Stimulated activated CD4-positive, alpha-beta T cell treated with anti-CD3 and anti-CD28 coated beads, Interleukin-2, amount 100 ng/mL, for 24 hours (primary cell): Measurements from ENCODE around the gene RBFA.
A peak's percentile ranks its signal among the peaks of the same experiment; 100 is the strongest.
"Not testable (repeated sequence)": the region's sequence is repeated elsewhere in the genome, so short reads cannot be mapped to it uniquely, and the experiment has no call there.

Experiments used
- DNase-seq, 2 donors: peaks; one replicate each; pipeline ENCODE4 v3.0.0-alpha.2; 2020

RBFA gene

GRCh38 chr18:80034068-80034851 is at the start of gene RBFA:
Gene RBFA (plus strand): TSS chr18:80034434. CDS start chr18:80034496, 62 bp downstream.
- DNase-seq: peak; percentile 100

GRCh38 chr18:79985172-79985571 is 49.1 kb upstream of the RBFA start:
- DNase-seq: no peak

GRCh38 chr18:79986726-79987125 is 47.5 kb upstream of the RBFA start:
- no peak for DNase-seq

GRCh38 chr18:79987566-79987965 is 46.7 kb upstream of the RBFA start:
- no peak for DNase-seq

- peak; percentile 68 for DNase-seq
These were observed 46.2 kb upstream of the RBFA start for GRCh38 chr18:79988071-79988450.

GRCh38 chr18:79988451-79989194 is 45.6 kb upstream of the RBFA start, which contains the start of gene TXNL4A:
Gene TXNL4A (minus strand): TSS chr18:79988563. CDS start chr18:79988392, 171 bp downstream.
- DNase-seq: peak; percentile 84 to 88

- no peak for DNase-seq
These were observed 45.1 kb upstream of the RBFA start for GRCh38 chr18:79989195-79989497.

GRCh38 chr18:79991494-79991893 is 42.7 kb upstream of the RBFA start:
- DNase-seq: no peak

- DNase-seq: not testable (repeated sequence)
These were observed 34.5 kb upstream of the RBFA start for GRCh38 chr18:79999701-80000100.

GRCh38 chr18:80000877-80001276 is 33.4 kb upstream of the RBFA start:
- no peak for DNase-seq

GRCh38 chr18:80002468-80002867 is 31.8 kb upstream of the RBFA start:
- no peak for DNase-seq

GRCh38 chr18:80004600-80005342 is 29.5 kb upstream of the RBFA start:
- no peak for DNase-seq

- no peak for DNase-seq
These were observed 27.5 kb upstream of the RBFA start for GRCh38 chr18:80006724-80007123.

GRCh38 chr18:80009661-80010550 is 24.3 kb upstream of the RBFA start:
- DNase-seq: no peak

GRCh38 chr18:80010551-80010906 is 23.7 kb upstream of the RBFA start:
- DNase-seq: no peak

- DNase-seq: not testable (repeated sequence)
These were observed 22.6 kb upstream of the RBFA start for GRCh38 chr18:80011496-80012137.

GRCh38 chr18:80012714-80013113 is 21.5 kb upstream of the RBFA start:
- DNase-seq: no peak

- DNase-seq: no peak
These were observed 11.6 kb upstream of the RBFA start for GRCh38 chr18:80022613-80023012.

GRCh38 chr18:80023173-80023572 is 11.1 kb upstream of the RBFA start:
- peak in 1 of 2 donors; percentile 19 for DNase-seq

- no peak for DNase-seq
These were observed 7.9 kb upstream of the RBFA start for GRCh38 chr18:80026363-80026762.

GRCh38 chr18:80027719-80028118 is 6.5 kb upstream of the RBFA start:
- not testable (repeated sequence) for DNase-seq

- no peak for DNase-seq
These were observed 4.5 kb upstream of the RBFA start for GRCh38 chr18:80029690-80030089.
